Coronary artery (tissue), 2 donors: ENCODE results near the gene SEC22C.

Experiments used
- DNase-seq: peaks from one replicate; pipeline ENCODE4 v3.0.0-alpha.2; 2017; ENCODE audit warnings: low spot score
- H3K27ac ChIP-seq, 2 donors: fragments of 200-600 bp; sonication (generic); one replicate each; pipeline ENCODE4 v1.5.1; 2016 to 2019
- H3K4me3 ChIP-seq: fragments of 200-600 bp; sonication (generic); 2 replicates; pipeline ENCODE4 v1.5.1; 2016; ENCODE audit warnings: mild to moderate bottlenecking, moderate library complexity
- CTCF ChIP-seq: fragments of 200-600 bp; sonication (generic); IDR thresholded peaks from one replicate; pipeline ENCODE4 v1.5.1; 2019; ENCODE audit warnings: antibody characterized with exemption

The SEC22C gene

GRCh38 chr3:42527368-42527917, 54.3 kb downstream of the SEC22C start:
- Histone ChIP-seq H3K27ac (no peak overlapping the region), H3K4me3 (no peak overlapping the region)
- TF ChIP-seq CTCF: no peak
- DNase-seq: no peak

- Histone ChIP-seq H3K27ac (no peak overlapping the region), H3K4me3 (no peak overlapping the region)
- DNase-seq: no peak
- no peak for TF ChIP-seq CTCF
These were observed 55.0 kb downstream of the SEC22C start for GRCh38 chr3:42526616-42527367.

GRCh38 chr3:42525736-42526345, 55.9 kb downstream of the SEC22C start:
- TF ChIP-seq CTCF: no peak
- H3K27ac ChIP-seq: no peak overlapping the region

DNA sequence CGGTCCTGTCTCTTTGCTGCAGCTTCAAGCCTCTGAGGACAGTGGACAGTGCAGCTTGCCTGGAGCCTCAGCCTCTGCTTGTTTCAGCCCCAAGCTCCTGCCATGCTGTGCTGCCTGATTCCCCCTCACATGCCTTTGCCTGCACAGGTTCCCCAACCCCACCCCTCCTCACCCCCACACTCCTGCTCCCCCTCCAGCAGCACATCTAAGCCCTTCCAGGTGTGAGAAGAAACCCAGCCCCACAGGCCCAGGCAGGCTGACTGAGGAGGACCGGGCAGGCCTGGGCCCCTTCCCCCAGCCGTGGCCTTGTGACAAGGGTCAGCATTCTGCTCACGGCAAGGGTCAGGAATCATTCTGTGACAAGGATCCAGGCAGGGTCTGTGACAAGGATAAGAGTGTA, 56.6 kb downstream of the SEC22C start:
- H3K27ac ChIP-seq: no peak overlapping the region
- no peak for TF ChIP-seq CTCF
- H3K4me3 ChIP-seq: no peak overlapping the region
- DNase-seq: no peak

More at GRCh38 chr3:42525736-42526345, 55.9 kb downstream of the SEC22C start:
- no peak for DNase-seq
- no peak overlapping the region for H3K4me3 ChIP-seq

GRCh38 chr3:42524751-42525150, 57.0 kb downstream of the SEC22C start:
- DNase-seq: no peak
- Histone ChIP-seq H3K27ac (no peak overlapping the region), H3K4me3 (no peak overlapping the region)
- no peak for TF ChIP-seq CTCF

- Histone ChIP-seq H3K27ac (no peak overlapping the region), H3K4me3 (no peak overlapping the region)
- DNase-seq: no peak
- no peak for TF ChIP-seq CTCF
These were observed 60.9 kb downstream of the SEC22C start for GRCh38 chr3:42520906-42521305.

- Histone ChIP-seq H3K4me3 (no peak overlapping the region), H3K27ac (no peak overlapping the region)
- TF ChIP-seq CTCF: no peak
- no peak for DNase-seq
These were observed 61.4 kb downstream of the SEC22C start for GRCh38 chr3:42520336-42520735.
